Heart right ventricle (tissue), 16 donors: Measurements from ENCODE around the gene ANHX. TPM values are rescaled to one million over a fixed set of nuclear protein-coding genes. Genes with fewer than 3 reads are reported as not detected.

Experiments used
- ATAC-seq, 8 donors: fragments of 200-7000 bp; cut with Tn5 transposase; one replicate each; pipeline ENCODE4 v1.9.1; 2020; ENCODE audit warnings: mild to moderate bottlenecking in 8 of 8, moderate library complexity in 8 of 8, moderate number of reproducible peaks in 1 of 8
- DNase-seq, 2 donors: peaks; one replicate each; pipeline ENCODE4 v3.0.0-alpha.2; 2020
- H3K27ac ChIP-seq, 10 donors: fragments of 200-600 bp; sonication (generic) in 2 of 10; one replicate each; pipeline versions ENCODE4 v1.5.0 to v1.8.0; 2020 to 2022; ENCODE audit warnings: mild to moderate bottlenecking in 3 of 10
- H3K27me3 ChIP-seq, 7 donors: fragments of 200-600 bp; one replicate each; pipeline ENCODE4 v1.8.0; 2021 to 2022; ENCODE audit warnings: mild to moderate bottlenecking in 2 of 7
- H3K36me3 ChIP-seq, 9 donors: fragments of 200-600 bp; sonication (generic) in 1 of 9; one replicate each; pipeline versions ENCODE4 v1.5.0 to v1.8.0; 2020 to 2022; ENCODE audit warnings: mild to moderate bottlenecking in 2 of 9
- H3K4me1 ChIP-seq, 9 donors: fragments of 200-600 bp; sonication (generic) in 1 of 9; one replicate each; pipeline versions ENCODE4 v1.5.0 to v1.8.0; 2020 to 2022; ENCODE audit warnings: mild to moderate bottlenecking in 4 of 9
- H3K4me3 ChIP-seq, 10 donors: fragments of 200-600 bp; sonication (generic) in 2 of 10; one replicate each; pipeline versions ENCODE4 v1.5.0 to v1.8.0; 2020 to 2022; ENCODE audit warnings: mild to moderate bottlenecking in 7 of 10, moderate library complexity in 2 of 10
- H3K9me3 ChIP-seq, 11 donors: fragments of 200-600 bp in 10 of 11; sonication (generic) in 2 of 11; one replicate each; pipeline versions ENCODE4 v1.5.0 to v1.8.0; 2013 to 2022; ENCODE audit warnings: mild to moderate bottlenecking in 2 of 11, control low read depth in 1 of 11, moderate library complexity in 1 of 11
- CTCF ChIP-seq, 9 donors: fragments of 200-600 bp; sonication (generic) in 2 of 9; IDR thresholded peaks; one replicate each; pipeline versions ENCODE4 v1.5.0 to v1.8.0; 2021 to 2022; ENCODE audit warnings: antibody characterized with exemption in 9 of 9, mild to moderate bottlenecking in 5 of 9, moderate library complexity in 1 of 9
- WGBS, 2 donors: extraction: QIAGEN DNeasy Blood & Tissue Kit; methylation state at CpG; one replicate each; pipeline ENCODE4 v1.1.7; 2013; ENCODE audit warnings: inconsistent platforms in 1 of 2; 5-methylcytosine and 5-hydroxymethylcytosine counted together
- intact Hi-C, 10 donors: fragments of 100-400 bp; cut with DNase I; formaldehyde crosslinking; loops; one replicate each; pipeline versions ENCODE4 v1.11.1 to v1.14.2; 2022
- polyA plus RNA-seq, 2 donors: library from polyadenylated mRNA; stranded (reverse); fragments of 200-250 nt; gene quantifications; one replicate each; pipeline ENCODE4 v1.2.3, GENCODE V29; 2013
- total RNA-seq, 10 donors: library from RNA; stranded (reverse); fragmentation: NEBNext Ultra II Directional in 3 of 10; extraction: Animal tissue kit (Norgen Biotek cat#: 25700) in 3 of 10; gene quantifications; one replicate each; pipeline versions ENCODE4 v1.2.1 to v1.2.4, GENCODE V29; 2021 to 2023
- donor health status: Arrhythmogenic right ventricular cardiomyopathy.
- donor health status: ischemic (EF 13 %, LVEDD 7.1; RV severe dilation, severe dysfunction).
- donor health status: healthy with polysubstance abuse.
- donor health status: DM: no; HTN: yes; CAD: no.
- donor health status: DM: no; HTN: no; CAD: no.
- donor health status: ischemic (EF 25% LVEDD 6.9; RV normal size, moderate dysfunction).
- donor health status: ischemic (EF 25% LVEDD 5.7; RV mildly dilated, moderate dysfunction).
- donor health status: healthy.
- donor health status: DM: yes; HTN: yes; CAD: no.
- donor health status: Ischemic cardiomyopathy.
- donor health status: ischemic (EF 35%, LVEDD 5.7; RV mildly dilated, moderate dysfunction).
- donor health status: nonischemic (EF 11% LVEDD 7.7; RV severe dilation, severe dysfunction).
- donor health status: DM: yes; HTN: yes; CAD: no.
- donor health status: PGD.
- donor health status: ischemic (EF 29% LVEDD 5.4; RV normal size, mild dysfunction).
- donor health status: nonischemic (EF 23%, LVEDD 6.1; RV moderate dilation, normal function).

Gene ANHX
- total and polyA plus RNA-seq, 12 donors = not detected

GRCh38 chr12:133192847-133193246 is 42.8 kb downstream of the ANHX start:
- no peak for DNase-seq
- Histone ChIP-seq H3K27me3 (no peaks in the 10 kb centered on the region), H3K36me3 (peaks cover 19 to 92% (median 90%) of the 10 kb centered on the region in 9 donors), H3K27ac (no peak overlapping the region), H3K9me3 (peaks cover 7 to 96% (median 88%) of the 10 kb centered on the region in 11 donors), H3K4me3 (no peak overlapping the region), H3K4me1 (no peaks in the 10 kb centered on the region)
- ATAC-seq = no peak
- TF ChIP-seq CTCF (IDR thresholded peaks at IDR 0.05) = no peak
- WGBS, 2 donors = 99 to 100% methylated on average over 5 of the region's 5 CpGs
- intact Hi-C loops = no loop called here

GRCh38 chr12:133190176-133190575 is 45.5 kb downstream of the ANHX start:
- no peaks in the 10 kb centered on the region for H3K27me3 ChIP-seq
- ATAC-seq (no peak), DNase-seq (no peak)
- H3K36me3 ChIP-seq = peaks cover 19 to 100% (median 99%) of the 10 kb centered on the region in 9 donors
- H3K4me1 ChIP-seq = no peaks in the 10 kb centered on the region
- peaks cover 2 to 100% (median 90%) of the 10 kb centered on the region in 11 donors for H3K9me3 ChIP-seq
- 98 to 100% methylated on average over 2 of the region's 2 CpGs for WGBS, 2 donors
- intact Hi-C loops = no loop called here
- no peak for TF ChIP-seq CTCF (IDR thresholded peaks at IDR 0.05)
- no peak overlapping the region for H3K4me3 ChIP-seq
- no peak overlapping the region for H3K27ac ChIP-seq

- Histone ChIP-seq H3K4me1 (peaks cover 0 to 12% (median 7%) of the 10 kb centered on the region in 9 donors), H3K9me3 (peaks cover 0 to 93% (median 19%) of the 10 kb centered on the region in 11 donors), H3K4me3 (peak within 1 kb of the TSS; percentile 57 to 96 (median 86)), H3K27ac (peak within 1 kb of the TSS in 9 of 10 donors; percentile 35 to 85 (median 69)), H3K27me3 (no peaks in the 10 kb centered on the region), H3K36me3 (peaks cover 0 to 39% (median 33%) of the 10 kb centered on the region in 9 donors)
- peak; percentile 66 to 95 (median 90) for TF ChIP-seq CTCF (IDR thresholded peaks at IDR 0.05)
- intact Hi-C loops = loop anchor here in 3 of 10 donors (1.0 to 2.0 kb wide), 3 partner anchors 51 to 195 kb away; partner anchors contain the start of genes ZNF140 (in 3 of the 3), ZNF10 (in 1 of the 3), ZNF26 (in 1 of the 3) and ZNF891 (in 1 of the 3)
- DNase-seq = peak; percentile 92 to 95
- peak; percentile 96 to 98 (median 98) for ATAC-seq
- WGBS, 2 donors = 1 to 2% methylated on average over 40 of the region's 40 CpGs
Measured at GRCh38 chr12:133181238-133181959, 54.3 kb downstream of the ANHX start, which contains the start of gene ZNF268. Gene ZNF268 (plus strand): TSS chr12:133181495. CDS start chr12:133181998, 503 bp downstream.

GRCh38 chr12:133180669-133181068 is 55.0 kb downstream of the ANHX start:
- Histone ChIP-seq H3K4me1 (peaks cover 0 to 12% (median 7%) of the 10 kb centered on the region in 9 donors), H3K36me3 (peaks cover 0 to 32% (median 26%) of the 10 kb centered on the region in 9 donors), H3K27ac (peak overlapping the region in 1 of 10 donors; percentile 69), H3K27me3 (no peaks in the 10 kb centered on the region), H3K9me3 (peaks cover 0 to 93% (median 20%) of the 10 kb centered on the region in 11 donors), H3K4me3 (peak overlapping the region in 6 of 10 donors; percentile 57 to 96 (median 86))
- DNase-seq (no peak), ATAC-seq (no peak)
- no peak for TF ChIP-seq CTCF (IDR thresholded peaks at IDR 0.05)
- 97 to 99% methylated on average over 8 of the region's 8 CpGs for WGBS, 2 donors
- intact Hi-C loops = loop anchor here in 3 of 10 donors (1.0 to 2.0 kb wide), 3 partner anchors 50 to 194 kb away; partner anchors contain the start of genes ZNF140 (in 3 of the 3), ZNF10 (in 1 of the 3), ZNF26 (in 1 of the 3) and ZNF891 (in 1 of the 3)
